Measurements from ENCODE around the gene RFFL. TPM values are rescaled to one million over a fixed set of nuclear protein-coding genes. Genes with fewer than 3 reads are reported as not detected.

Gene RFFL
- total and polyA plus RNA-seq, 2 of the 4 experiments (the other 2 are of a cell fraction): 11.6 to 19.2 TPM

GRCh38 chr17:35088356-35088880, 24.9 kb upstream of the RFFL start:
- peak overlapping the region; percentile 16; the same call in 1 of the 3 replicates for H2BK15ac ChIP-seq (ENCODE audit: low read depth, low read length)
- TF ChIP-seq CEBPB (IDR thresholded peaks at IDR 0.05; ENCODE audit: low read depth, low read length) (no peak), POLR2A (IDR thresholded peaks at IDR 0.05; ENCODE audit: low read depth, low read length) (no peak), CHD1 (IDR thresholded peaks at IDR 0.05; ENCODE audit: low read depth, low read length) (no peak), RFX5 (IDR thresholded peaks at IDR 0.05; ENCODE audit: low read depth, low read length) (no peak), RAD21 (IDR thresholded peaks at IDR 0.05; ENCODE audit: low read length) (no peak), RCOR1 (IDR thresholded peaks at IDR 0.05; ENCODE audit: insufficient replicate concordance, low read length) (no peak), MXI1 (IDR thresholded peaks at IDR 0.05; ENCODE audit: borderline replicate concordance, low read depth, low read length) (no peak; the same call in 1 of the 2 replicates)
- TF ChIP-seq, protein P1, sequence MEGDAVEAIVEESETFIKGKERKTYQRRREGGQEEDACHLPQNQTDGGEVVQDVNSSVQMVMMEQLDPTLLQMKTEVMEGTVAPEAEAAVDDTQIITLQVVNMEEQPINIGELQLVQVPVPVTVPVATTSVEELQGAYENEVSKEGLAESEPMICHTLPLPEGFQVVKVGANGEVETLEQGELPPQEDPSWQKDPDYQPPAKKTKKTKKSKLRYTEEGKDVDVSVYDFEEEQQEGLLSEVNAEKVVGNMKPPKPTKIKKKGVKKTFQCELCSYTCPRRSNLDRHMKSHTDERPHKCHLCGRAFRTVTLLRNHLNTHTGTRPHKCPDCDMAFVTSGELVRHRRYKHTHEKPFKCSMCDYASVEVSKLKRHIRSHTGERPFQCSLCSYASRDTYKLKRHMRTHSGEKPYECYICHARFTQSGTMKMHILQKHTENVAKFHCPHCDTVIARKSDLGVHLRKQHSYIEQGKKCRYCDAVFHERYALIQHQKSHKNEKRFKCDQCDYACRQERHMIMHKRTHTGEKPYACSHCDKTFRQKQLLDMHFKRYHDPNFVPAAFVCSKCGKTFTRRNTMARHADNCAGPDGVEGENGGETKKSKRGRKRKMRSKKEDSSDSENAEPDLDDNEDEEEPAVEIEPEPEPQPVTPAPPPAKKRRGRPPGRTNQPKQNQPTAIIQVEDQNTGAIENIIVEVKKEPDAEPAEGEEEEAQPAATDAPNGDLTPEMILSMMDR (conservative IDR thresholded peaks at IDR 0.05; ENCODE audit: low read depth, low read length): 0 out of 2 replicates have a peak, but pooled peaks have one; percentile 5
- no TSS peak for BruUV-seq (replicated peaks)
- peak overlapping the region; percentile 42 for H3K18ac ChIP-seq (ENCODE audit: low read depth, low read length)
- CTCF ChIA-PET: no interaction called here
- H3K56ac ChIP-seq (ENCODE audit: extremely low read depth, insufficient read depth, low read length): peak overlapping the region; percentile 64
- H3K79me1 ChIP-seq (ENCODE audit: low read depth in 1 of 2, low read length in 2 of 2): peaks cover 5 to 41% of the 10 kb centered on the region in 2 experiments; a peak in 3 of 4 replicates
- peak overlapping the region; percentile 78 for H4K91ac ChIP-seq (ENCODE audit: insufficient read depth, low read depth, low read length)
- DNase-seq (peak; percentile 42), ATAC-seq (ENCODE audit: low read depth) (peak; percentile 47)
- H3K27me3 ChIP-seq (ENCODE audit: control insufficient read depth, insufficient read depth, low read length): no peaks in the 10 kb centered on the region
- H3K4me3 ChIP-seq (ENCODE audit: insufficient read depth, low read depth, low read length): peak overlapping the region; percentile 87
- peak overlapping the region; percentile 33 for H2BK120ac ChIP-seq (ENCODE audit: low read depth, low read length)
- H2AK9ac ChIP-seq (replicated peaks; ENCODE audit: low read depth, low read length, poor library complexity): peak overlapping the region; percentile 99
- peak overlapping the region; percentile 73 for H3K27ac ChIP-seq (ENCODE audit: insufficient read depth, low read length)
- WGBS, 2 experiments (ENCODE audit: extremely low coverage in 2 of 2, insufficient read length in 1 of 2): 0% methylated on average over 2 of the region's 26 CpGs; no CpG with 5 or more reads in 1 of the 2 experiments
- H3K23ac ChIP-seq (ENCODE audit: low read depth, low read length): peak overlapping the region; percentile 82
- H3K36me3 ChIP-seq (ENCODE audit: control insufficient read depth, insufficient read depth, low read length): no peaks in the 10 kb centered on the region
- H4K5ac ChIP-seq (ENCODE audit: low read depth, low read length): peak overlapping the region; percentile 36
- dilution Hi-C loops (cut with HindIII; ENCODE audit: low sequenced_read_pairs, unreplicated experiment) (no loop called here), in situ Hi-C loops (cut with MboI; ENCODE audit: low sequenced_read_pairs) (no loop called here), intact Hi-C loops (cut with micrococcal nuclease) (loop anchor here (2.0 kb wide), 1 partner anchor 26 kb away; the partner anchor contains the start of gene RFFL)
- peak overlapping the region; percentile 33 for H2AK5ac ChIP-seq (ENCODE audit: low read depth, low read length)
- H3K4me1 ChIP-seq (ENCODE audit: control insufficient read depth, insufficient read depth, low read length): peaks cover 11% of the 10 kb centered on the region
- H2BK5ac ChIP-seq (ENCODE audit: low read depth, low read length, poor library complexity, severe bottlenecking): peak overlapping the region; percentile 66
- peak overlapping the region; percentile 92 for H3K4me2 ChIP-seq (ENCODE audit: low read depth, low read length)
- H4K20me1 ChIP-seq (ENCODE audit: insufficient read depth, low read length): no peaks in the 10 kb centered on the region; the same call in 1 of the 2 replicates
- peaks cover 17% of the 10 kb centered on the region for H3K9me1 ChIP-seq (ENCODE audit: insufficient read depth, low read length)
- peak overlapping the region; percentile 66 for H3K14ac ChIP-seq (replicated peaks; ENCODE audit: low read depth, low read length)
- H4K8ac ChIP-seq (ENCODE audit: low read depth in 2 of 2, low read length in 2 of 2): peak overlapping the region; percentile 74 to 83
- H3K9ac ChIP-seq (ENCODE audit: low read depth, low read length): peak overlapping the region; percentile 71
- no peaks in the 10 kb centered on the region for H3K9me3 ChIP-seq (ENCODE audit: control insufficient read depth, insufficient read depth, low read length)
- H2AFZ ChIP-seq (replicated peaks; ENCODE audit: low read length, poor library complexity): peak overlapping the region; percentile 91
- H2BK20ac ChIP-seq (ENCODE audit: low read depth, low read length): peak overlapping the region; percentile 10; the same call in 1 of the 2 replicates
- peak overlapping the region; percentile 62 for H3K4ac ChIP-seq (ENCODE audit: low read depth, low read length)
- POLR2A ChIA-PET (ENCODE audit: unreplicated experiment): interaction anchor here (0.5 kb wide), 1 partner anchor 61 kb away, joined by 3 read pairs; no protein-coding TSS in a partner anchor
